Stimulated activated CD4-positive, alpha-beta T cell treated with anti-CD3 and anti-CD28 coated beads, Interleukin-15, amount 100 ng/mL, for 48 hours (primary cell): ENCODE measurements around the gene KLF3.

ENCODE experiments used
- DNase-seq, 2 donors: peaks; one replicate each; pipeline ENCODE4 v3.0.0-alpha.2; 2020; ENCODE audit warnings: low read depth in 2 of 2

The KLF3 gene

GRCh38 chr4:38674258-38675144 is 10.5 kb downstream of the KLF3 start:
- DNase-seq: no peak

- DNase-seq: peak; percentile 61 to 74
These were observed 11.4 kb downstream of the KLF3 start for GRCh38 chr4:38675146-38676121.

DNA sequence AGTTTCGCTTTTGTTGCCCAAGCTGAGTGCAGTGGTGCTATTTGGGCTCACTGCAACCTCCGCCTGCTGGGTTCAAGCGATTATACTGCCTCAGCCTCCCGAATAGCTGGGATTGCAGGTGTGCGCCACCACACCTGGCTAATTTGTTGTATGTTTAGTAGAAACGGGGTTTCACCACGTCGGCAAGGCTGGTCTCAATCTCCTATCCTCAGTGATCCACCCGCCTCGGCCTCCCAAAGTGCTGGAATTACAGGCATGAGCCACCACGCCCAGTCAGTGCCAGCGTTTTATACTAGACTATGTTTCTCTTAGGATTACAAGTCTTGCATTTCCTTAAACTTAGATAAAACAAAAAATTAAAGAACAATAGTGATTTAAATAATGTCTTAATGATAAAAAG is 13.0 kb downstream of the KLF3 start:
- DNase-seq: no peak

- no peak for DNase-seq
These were observed 13.4 kb downstream of the KLF3 start for GRCh38 chr4:38677441-38677840.

DNA sequence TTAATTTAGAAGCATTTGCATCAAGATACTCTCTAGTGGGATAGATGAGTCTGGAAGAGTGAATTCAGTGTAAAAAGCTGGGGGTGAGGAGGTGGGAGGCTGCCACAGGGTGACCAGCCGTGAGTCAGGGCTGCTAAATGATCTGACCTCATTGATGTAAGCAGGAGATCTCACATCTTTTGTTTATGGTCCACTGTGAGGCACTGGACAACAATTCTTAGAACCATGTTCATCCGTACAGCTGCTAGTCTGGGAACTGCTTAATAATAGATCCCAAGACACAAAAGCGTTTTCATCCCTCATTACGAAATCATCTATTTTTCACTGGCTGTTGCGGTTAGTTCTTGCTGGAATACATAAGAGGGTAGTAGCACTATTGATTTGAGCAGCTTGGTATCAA is 14.1 kb downstream of the KLF3 start:
- no peak for DNase-seq

DNA sequence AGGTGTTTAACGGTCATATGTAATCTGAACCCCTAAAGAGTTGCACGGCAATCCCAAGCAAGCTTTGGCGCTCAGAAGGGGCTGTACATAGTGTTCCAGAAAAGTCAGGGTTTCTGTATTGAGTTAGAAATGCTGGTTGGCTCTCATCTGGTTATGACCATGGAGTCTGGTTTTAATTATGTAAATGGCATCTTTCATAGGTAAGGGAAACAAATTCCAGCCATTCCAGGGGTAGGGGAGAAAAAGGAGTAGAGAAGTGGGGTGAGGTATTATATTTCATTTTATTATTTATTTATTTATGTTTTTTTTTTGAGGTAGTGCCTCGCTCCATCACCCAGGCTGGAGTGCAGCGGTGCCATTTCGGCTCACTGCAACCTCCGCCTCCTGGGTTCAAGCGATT is 15.9 kb downstream of the KLF3 start:
- DNase-seq: no peak

DNA sequence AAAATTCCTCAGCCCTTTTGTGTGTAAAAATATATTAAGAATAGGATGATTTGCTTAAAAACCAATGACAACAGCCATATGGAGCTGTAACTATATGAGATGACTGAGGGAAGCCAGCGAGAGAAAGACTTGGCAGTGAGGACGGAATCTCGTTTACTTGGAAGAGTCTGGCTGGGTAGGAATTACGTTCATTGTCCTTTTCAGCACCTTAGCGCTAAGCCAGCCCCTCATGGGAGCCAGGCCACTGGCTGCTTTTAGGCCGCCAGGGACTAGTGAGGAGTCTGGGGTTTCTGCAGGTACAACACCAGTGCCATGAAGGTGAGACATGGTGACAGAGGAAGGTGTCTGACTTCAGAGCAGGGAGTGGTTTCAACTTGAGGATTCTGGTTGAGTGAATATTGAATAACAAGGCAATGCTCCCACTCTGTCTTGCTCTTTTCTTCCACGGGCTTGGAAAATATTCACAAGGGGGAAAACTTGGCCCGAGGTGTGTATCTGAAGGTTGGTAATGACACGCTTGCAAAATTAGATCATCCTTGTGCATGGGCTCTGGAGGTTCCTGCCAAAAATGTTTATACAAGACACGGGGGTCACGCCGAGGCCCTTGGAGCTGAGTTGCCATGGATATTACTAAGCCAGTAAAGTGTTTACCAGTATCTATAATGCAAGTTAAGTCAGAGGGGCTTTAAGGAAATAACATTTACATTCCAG is 17.4 kb downstream of the KLF3 start:
- no peak for DNase-seq

DNA sequence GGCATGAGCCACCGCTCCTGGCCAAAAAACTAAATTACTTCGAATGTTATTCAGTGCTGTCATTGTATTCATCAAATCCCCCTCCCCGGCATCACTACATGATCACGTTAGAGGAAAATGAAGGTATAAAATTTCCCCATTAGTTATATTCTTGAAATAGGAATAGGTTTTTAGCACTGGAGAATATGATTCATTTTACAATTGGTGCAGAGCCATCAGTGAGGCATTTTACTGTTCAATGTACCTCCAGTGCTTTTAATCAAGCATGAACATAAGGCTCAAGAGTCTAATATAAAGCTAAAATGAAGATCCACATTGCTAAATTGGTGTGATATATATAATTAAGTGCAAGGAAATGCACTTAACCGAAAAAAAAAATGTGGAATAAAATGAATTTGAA is 18.3 kb downstream of the KLF3 start:
- no peak for DNase-seq

DNA sequence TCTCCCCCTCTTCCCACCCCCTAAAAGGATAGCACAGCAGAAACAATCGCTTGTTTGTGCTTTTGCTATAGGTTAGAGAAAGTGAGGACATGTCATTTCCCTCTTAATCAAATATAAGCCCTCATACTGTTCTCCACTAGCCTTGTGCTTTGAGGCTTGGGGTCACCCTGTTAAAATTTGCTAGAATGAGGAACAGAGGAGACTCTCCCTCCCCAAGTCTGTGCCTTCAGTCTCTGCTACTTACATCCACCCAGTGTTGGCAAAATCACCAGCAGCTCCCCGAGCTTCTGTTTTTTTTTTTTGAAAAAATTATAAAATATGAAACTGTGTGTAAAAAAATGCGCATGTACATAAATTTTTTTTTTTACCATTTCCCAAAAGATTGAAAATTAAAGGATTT is 19.3 kb downstream of the KLF3 start:
- DNase-seq: no peak

GRCh38 chr4:38684271-38684670 is 20.3 kb downstream of the KLF3 start:
- DNase-seq: no peak

DNA sequence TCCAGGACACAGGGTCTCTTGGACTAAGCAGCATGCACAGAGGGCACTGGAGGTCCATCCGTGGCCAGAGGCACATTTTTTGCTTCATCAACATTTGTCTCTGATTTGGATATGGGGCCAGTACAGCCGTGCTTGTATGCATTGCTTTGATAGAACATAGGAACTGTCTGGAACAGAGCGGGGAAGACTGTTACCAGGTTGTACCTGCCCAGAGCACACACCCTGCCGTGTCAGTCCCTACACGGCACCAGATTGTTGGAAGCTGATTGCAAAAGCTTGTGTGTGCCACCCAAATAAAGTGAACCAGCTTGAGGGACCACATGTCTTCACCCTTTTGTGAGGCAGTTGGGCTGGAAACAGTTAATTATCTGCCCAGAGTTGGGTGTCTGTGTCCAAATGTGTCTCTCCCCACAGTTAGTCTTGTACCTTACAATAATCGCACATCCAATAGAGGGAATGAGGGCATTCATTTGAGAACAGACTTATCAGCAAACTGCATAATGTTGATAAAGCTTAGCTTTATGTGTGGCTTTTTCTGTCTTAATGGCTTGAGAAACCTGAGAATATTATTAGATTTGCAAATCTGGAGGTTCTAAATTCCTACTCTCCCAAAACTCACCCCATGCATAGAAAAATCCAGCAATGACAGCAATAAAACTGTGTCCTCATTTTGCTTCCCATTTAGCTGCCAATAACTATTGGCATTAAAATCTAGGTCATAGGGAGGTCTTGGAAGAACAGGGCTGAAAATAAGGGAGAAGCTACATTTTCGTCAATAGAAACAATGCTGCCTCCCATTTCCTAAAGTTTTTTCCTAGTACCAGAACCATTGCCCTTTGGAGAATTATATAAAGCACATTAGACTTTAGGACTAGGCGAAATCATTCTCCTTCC is 21.2 kb downstream of the KLF3 start:
- DNase-seq: no peak

- DNase-seq: no peak
These were observed 22.7 kb downstream of the KLF3 start for GRCh38 chr4:38686682-38687081.

- DNase-seq: no peak
These were observed 23.6 kb downstream of the KLF3 start for GRCh38 chr4:38687571-38688011.

DNA sequence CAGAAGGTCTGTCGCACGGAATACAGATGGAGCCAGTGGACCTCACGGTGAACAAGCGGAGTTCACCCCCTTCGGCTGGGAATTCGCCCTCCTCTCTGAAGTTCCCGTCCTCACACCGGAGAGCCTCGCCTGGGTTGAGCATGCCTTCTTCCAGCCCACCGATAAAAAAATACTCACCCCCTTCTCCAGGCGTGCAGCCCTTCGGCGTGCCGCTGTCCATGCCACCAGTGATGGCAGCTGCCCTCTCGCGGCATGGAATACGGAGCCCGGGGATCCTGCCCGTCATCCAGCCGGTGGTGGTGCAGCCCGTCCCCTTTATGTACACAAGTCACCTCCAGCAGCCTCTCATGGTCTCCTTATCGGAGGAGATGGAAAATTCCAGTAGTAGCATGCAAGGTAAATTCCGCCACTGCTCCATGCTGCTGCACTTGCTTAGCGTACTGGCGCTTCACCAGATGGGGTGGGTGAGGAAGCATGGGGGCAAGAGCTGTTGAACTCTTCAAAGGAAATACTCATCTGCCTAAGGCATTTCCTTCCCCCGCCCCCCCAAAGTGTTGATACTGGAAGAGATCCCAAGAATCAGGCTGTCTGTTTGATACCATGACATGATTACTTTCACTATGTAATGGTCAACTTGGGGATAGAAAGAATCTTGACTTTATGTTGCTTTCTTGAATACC is 24.8 kb downstream of the KLF3 start:
- DNase-seq: no peak

- no peak for DNase-seq
These were observed 27.4 kb downstream of the KLF3 start for GRCh38 chr4:38691251-38692008.

- DNase-seq: no peak
These were observed 28.4 kb downstream of the KLF3 start for GRCh38 chr4:38692421-38692820.

- DNase-seq: no peak
These were observed 29.6 kb downstream of the KLF3 start for GRCh38 chr4:38693569-38693968.

- no peak for DNase-seq
These were observed 30.3 kb downstream of the KLF3 start for GRCh38 chr4:38694330-38694729.

- no peak for DNase-seq
These were observed 31.8 kb downstream of the KLF3 start for GRCh38 chr4:38695809-38696208.

- DNase-seq: no peak
These were observed 32.7 kb downstream of the KLF3 start for GRCh38 chr4:38696697-38697096.
